ENCODE results near the gene TRIM33.
"Not testable (repeated sequence)": the region's sequence is repeated elsewhere in the genome, so short reads cannot be mapped to it uniquely, and the experiment has no call there.

Gene TRIM33

DNA sequence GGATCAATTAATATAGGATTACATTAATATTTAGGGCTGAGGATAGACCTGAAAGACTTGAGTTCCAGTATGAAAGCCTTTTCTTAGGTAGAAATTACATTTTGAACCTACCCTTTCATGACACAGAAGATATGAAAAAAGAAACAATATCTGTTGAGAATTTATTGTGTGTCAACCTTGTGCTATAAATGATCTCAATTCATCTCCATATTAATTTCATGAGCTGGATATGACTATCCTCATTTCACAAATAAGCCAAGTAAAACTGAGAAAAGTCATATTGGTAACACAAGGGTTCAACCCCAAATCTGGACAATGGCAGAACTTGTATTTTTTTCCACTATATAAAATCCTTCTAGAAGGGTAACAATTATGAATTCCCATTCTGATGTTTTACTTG is 120.0 kb downstream of the TRIM33 start:
- DNase-seq: no peak

DNA sequence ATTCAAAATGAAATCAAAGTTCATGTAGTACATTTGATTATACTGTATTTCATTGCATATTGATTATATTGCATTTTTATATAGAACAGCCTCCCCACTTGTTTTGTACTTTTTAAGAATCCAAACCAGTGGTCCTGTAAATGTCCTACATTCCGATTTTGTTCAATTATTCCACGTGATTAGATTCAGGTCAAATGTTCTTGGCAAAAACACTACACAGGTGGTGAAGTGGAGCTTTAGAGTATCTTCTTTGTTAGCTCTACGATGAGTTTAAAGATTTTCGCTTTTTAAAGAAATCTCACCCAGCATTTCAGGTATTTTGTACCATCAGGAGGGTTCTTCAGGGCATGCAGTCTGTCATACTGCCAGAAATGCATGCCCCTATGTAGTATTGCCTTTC is 120.6 kb downstream of the TRIM33 start:
- no peak for DNase-seq

- peak; percentile 90 for DNase-seq
Measured at GRCh38 chr1:114388432-114389003, 122.5 kb downstream of the TRIM33 start.

DNA sequence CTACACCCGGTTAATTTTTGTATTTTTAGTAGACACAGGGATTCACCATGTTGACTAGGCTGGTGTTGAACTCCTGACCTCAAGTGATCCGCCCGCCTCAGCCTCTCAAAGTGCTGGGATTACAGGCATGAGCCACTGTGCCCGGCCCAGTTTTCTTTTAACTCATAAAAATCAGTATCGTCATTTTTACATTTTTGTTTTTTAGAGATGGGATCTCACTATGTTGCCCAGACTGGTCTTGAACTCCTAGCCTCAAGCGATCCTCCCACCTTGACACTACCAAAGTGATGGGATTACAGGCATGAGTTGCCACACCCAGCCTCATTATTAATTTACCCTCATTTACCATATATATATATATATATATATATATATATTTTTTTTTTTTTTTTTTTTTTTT is 123.4 kb downstream of the TRIM33 start:
- not testable (repeated sequence) for DNase-seq

DNA sequence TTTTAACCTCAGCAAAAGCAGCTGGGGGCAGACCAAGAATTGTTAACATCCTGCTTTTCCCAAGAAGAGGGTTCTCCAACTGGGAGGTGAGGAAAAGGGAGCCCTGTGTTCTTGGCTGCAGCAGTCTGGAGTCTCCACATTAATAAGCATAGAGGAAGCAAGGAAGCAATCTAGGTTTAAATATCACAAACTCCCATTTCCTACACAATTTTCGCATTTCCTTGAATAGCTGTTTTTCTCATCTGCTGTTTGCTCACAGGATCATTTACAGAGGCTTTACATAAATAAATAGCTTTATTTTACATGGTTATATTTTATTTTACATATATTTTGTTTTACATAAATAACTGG is 124.0 kb downstream of the TRIM33 start:
- DNase-seq: no peak

- DNase-seq: peak; percentile 81
Measured at GRCh38 chr1:114386129-114387009, 124.6 kb downstream of the TRIM33 start.

DNA sequence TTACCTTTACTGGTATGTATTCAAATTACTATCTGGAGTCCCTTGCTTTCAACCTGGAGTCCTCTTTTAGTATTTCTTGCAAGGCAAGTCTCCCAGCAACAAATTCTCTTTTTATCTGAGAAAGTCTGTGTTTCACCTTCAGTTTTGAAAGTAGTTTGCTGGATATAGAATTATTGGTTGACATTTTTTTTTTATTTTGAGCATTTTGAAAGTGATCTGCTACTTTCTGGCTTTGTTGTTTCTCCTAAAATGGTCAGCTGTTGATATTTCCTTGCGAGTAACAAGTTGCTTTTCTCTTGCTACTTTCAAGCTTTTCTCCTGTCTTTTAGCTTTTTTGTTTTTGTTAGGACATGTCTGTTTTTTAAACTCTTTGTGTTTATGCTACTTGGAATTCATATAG is 126.1 kb downstream of the TRIM33 start:
- no peak for DNase-seq

DNA sequence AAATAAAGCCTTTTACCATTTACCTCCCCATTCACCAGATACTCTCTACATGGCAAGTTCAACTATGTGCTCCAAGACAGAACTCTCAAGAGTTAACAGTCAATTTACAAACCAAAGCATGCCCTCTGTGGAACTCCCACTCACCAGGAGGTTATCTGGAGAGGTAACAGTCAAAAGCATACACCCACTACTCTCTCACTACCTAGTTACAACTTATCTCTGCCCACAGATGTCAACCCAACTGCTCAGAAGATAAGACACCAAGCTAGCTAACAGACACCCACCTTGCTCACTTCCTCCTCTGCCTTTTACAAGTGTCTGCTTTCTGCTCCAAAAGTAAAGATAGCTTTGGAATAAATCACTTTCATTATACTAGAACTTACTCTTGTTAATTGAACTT is 131.0 kb downstream of the TRIM33 start:
- peak; percentile 98 for DNase-seq

GRCh38 chr1:114379358-114379757 is 131.6 kb downstream of the TRIM33 start:
- no peak for DNase-seq

DNA sequence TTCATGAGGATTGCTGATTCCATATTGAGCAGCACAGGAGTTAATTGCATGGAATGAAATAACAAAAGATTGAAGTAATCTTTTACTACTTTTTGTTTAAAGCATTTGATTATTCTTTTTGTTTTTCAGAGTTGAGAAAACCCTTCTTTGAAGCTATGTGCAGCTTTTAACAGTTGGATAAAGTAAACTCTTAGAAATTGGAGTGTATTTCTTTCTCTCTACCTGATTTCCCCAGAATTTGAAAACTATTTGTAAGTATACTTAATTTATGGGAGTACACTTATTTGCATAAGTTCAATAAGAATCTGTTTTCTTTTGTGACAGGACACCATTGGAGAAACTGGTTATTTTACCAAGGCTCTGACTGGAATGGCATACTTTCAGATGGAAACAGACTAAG is 133.6 kb downstream of the TRIM33 start:
- DNase-seq: no peak

- no peak for DNase-seq
Measured at GRCh38 chr1:114369930-114370329, 141.1 kb downstream of the TRIM33 start.

- not testable (repeated sequence) for DNase-seq
Measured at GRCh38 chr1:114369266-114369919, 141.6 kb downstream of the TRIM33 start.

GRCh38 chr1:114368560-114369255 is 142.3 kb downstream of the TRIM33 start:
- no peak for DNase-seq

GRCh38 chr1:114367810-114368209 is 143.2 kb downstream of the TRIM33 start:
- DNase-seq: no peak

DNA sequence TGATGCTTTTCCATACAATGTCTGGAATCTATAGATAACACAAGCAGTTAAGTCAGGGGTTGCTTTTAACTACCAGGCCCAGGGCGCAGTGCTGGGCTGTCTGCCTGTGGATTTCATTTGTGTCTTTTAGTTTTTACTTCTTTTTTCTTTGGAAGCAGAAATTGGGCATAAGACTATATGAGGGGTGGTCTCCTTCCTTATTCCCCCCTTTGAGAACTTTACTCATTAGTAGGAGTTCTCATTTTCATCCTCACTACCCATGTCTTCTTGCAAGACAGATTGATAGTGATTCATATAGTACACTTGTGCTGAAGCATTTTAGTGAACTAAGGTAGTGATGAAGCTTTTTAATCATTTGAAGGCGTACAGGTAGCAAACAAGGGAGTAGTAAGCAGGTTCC is 147.8 kb downstream of the TRIM33 start:
- not testable (repeated sequence) for DNase-seq

DNA sequence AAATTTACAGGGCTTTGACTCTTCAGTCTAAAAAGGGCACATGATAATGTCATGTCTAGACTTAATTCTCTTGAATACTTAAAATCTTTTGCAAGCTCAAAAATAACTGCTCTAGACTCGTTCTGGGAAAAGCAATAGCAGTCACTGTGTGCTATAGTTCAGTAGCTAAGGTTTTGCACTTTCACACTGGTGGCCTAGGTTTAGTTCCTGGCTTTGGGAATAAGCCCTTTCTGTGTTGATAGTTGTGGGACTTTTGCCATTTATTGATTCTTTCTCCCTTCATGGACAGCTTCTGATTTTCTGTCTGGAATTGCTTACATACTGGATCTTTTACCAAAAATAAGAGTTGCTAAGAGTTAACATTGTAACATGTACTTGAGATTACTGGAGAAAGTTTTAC is 151.2 kb downstream of the TRIM33 start:
- DNase-seq: no peak

DNA sequence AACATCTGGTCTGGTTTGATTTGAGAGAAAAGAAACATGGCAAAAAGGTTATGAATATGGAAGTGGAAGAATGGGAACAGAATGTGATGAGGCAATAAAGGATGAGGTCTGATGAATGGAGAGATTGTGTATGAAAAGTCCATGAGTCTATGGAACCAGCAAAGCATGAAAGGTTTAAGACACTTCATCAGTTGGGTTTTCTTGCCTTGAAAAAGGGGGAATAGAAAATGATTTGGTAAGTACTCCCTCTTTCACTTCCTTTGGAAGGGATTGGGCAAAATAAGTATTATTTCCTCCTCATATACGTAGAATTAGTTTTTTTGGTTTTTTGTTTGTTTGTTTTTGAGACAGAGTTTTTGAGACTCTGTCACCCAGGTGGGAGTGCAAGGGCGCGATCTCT is 155.8 kb downstream of the TRIM33 start:
- no peak for DNase-seq

DNA sequence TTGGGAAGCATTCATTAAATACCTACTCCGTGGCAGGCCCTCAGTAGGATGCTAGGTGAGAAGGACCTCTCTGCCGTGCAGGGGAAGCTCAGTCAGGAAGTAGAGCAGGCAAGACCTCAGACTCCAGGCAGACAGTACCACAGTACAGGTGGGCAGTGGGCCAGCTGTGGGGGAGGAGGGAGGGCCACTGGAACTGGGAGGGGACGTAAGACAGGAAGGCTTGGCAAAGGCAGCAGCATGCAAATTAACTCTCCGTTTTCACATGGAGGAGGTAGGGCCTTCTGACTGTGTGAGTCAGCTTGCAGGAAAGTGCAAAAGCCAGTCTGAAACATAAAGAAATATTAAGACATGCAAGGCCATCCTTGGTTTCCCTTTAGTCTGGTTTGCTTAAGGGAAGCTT is 157.7 kb downstream of the TRIM33 start:
- peak; percentile 43 for DNase-seq

GRCh38 chr1:114352797-114353196 is 158.2 kb downstream of the TRIM33 start:
- no peak for DNase-seq

GRCh38 chr1:114350731-114351445 is 160.1 kb downstream of the TRIM33 start:
- no peak for DNase-seq

DNA sequence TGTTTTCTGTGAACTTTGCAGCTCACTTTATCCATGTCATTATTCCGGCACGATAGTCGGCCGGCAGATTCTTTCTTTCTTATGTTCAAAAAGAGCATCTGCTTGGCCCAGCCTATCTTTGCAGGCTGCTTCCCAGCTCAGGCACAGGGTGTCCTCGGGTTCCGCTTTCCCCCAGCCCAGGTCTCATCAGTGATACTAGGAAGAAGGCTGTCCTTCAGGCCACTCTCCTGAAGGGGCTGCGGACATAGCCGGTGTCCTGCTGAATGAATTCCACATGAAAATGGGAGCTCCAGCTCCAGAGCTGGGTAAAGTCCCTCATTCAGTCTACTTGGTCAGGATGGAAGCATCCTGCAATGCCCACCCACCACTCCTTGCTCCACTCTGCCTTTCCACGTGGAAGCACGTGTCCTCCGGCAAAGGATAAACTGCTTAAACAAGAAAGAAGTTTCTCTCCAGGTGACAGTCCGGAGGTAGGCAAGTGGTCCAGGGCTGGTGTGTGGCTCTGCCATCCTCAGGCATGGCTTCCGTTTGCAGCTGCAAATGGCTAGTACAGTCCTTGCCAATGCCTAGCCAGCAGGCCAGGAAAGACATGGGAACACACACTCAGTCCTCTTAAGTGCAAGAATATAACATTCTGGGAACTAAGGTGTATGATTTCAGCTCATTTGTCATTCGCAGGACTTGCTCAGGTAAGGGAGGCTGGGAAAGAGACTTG is 161.0 kb downstream of the TRIM33 start:
- DNase-seq: no peak

Data from hematopoietic multipotent progenitor cell treated with erythropoietin and hydrocortisone succinate and interleukin-3 and kit ligand, for 8 days (in vitro differentiated cells).